GM19238 (cell line): Measurements from ENCODE around the gene PXMP4.
A peak's percentile ranks its signal among the peaks of the same experiment; 100 is the strongest.

Experiments used
- DNase-seq: peaks from one replicate; pipeline ENCODE4 v3.0.0; 2011; ENCODE audit warnings: low spot score; ENCODE audit not compliant: insufficient read length

PXMP4 gene

GRCh38 chr20:33656783-33657703 is 63.1 kb downstream of the PXMP4 start:
- no peak for DNase-seq

GRCh38 chr20:33656010-33656782 is 63.9 kb downstream of the PXMP4 start:
- no peak for DNase-seq

- no peak for DNase-seq
These were observed 64.9 kb downstream of the PXMP4 start for GRCh38 chr20:33655164-33655563.

- DNase-seq = no peak
These were observed 65.4 kb downstream of the PXMP4 start for GRCh38 chr20:33654680-33655161.

GRCh38 chr20:33653900-33654596 is 66.1 kb downstream of the PXMP4 start:
- no peak for DNase-seq

DNA sequence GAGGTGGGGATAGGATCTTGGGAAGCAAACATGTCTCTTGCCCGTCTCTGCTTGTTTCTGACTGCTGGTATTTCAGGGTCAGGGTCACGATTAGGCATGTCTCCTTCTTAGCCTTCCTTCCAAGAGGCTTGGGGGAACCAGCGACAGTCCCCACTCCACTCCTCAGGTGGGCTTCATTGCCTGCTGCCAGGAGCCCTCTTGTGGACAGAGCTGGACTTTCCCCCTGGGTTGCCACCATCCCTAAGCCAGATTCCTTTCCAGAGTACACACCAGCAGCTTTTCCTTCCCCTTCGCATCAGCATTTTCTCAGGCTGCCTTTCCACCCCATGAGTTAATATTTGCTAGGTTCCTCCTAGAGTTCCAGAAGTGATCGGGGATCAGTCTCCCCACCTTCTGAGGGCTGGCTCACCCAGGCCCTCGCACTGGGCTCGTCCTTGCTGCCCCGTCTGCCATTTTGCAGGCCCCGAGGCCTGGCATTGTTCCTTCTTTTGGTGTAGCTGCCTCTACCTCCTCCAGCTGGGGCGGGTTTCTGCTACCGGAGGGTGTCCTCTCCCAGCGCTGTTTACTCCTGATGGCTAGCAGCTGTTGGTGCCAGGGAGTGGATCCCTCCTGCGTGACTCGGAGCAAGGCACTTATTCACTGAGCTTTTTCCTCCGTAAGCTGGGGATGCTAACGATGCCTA is 66.8 kb downstream of the PXMP4 start:
- peak; percentile 73 for DNase-seq
